Myocyte (in vitro differentiated cells): ENCODE measurements around the gene LRBA. TPM values are rescaled to one million over a fixed set of nuclear protein-coding genes. Genes with fewer than 3 reads are reported as not detected.

ENCODE experiments used
- DNase-seq: peaks from one replicate; pipeline ENCODE4 v3.0.0-alpha.2; 2012; ENCODE audit warnings: low read depth
- total RNA-seq: library from RNA; depleted of rRNA; stranded (reverse); fragments of >200 nt; gene quantifications from 2 replicates; pipeline ENCODE4 v1.2.3, GENCODE V29; 2014

Gene LRBA
- total RNA-seq, 1 donor from 2014 or later: 52.8 TPM

GRCh38 chr4:150743564-150744342, 271.3 kb downstream of the LRBA start:
- DNase-seq: no peak

- peak; percentile 6 for DNase-seq
Measured at GRCh38 chr4:150742930-150743329, 272.2 kb downstream of the LRBA start.

DNA sequence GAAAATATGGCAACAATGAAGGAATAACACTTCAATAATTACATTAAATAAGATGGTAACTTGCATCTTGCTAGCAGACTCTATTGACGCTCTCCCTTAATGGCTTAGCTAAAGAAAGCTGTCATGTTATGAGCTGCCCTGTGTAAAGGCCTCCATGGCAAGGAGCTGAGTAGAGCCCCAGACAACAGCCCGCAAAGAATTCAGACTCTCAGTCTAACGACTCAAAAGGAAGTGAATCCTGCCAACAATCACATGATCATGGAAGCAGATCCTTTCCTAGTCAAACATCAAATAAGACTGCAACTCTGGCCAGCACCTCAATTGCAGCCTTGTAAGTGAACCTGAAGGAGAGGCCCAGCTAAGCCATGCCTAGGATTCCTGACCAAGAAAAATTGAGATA, 275.5 kb downstream of the LRBA start:
- DNase-seq: no peak

- no peak for DNase-seq
Measured at GRCh38 chr4:150725957-150726523, 289.0 kb downstream of the LRBA start.

DNA sequence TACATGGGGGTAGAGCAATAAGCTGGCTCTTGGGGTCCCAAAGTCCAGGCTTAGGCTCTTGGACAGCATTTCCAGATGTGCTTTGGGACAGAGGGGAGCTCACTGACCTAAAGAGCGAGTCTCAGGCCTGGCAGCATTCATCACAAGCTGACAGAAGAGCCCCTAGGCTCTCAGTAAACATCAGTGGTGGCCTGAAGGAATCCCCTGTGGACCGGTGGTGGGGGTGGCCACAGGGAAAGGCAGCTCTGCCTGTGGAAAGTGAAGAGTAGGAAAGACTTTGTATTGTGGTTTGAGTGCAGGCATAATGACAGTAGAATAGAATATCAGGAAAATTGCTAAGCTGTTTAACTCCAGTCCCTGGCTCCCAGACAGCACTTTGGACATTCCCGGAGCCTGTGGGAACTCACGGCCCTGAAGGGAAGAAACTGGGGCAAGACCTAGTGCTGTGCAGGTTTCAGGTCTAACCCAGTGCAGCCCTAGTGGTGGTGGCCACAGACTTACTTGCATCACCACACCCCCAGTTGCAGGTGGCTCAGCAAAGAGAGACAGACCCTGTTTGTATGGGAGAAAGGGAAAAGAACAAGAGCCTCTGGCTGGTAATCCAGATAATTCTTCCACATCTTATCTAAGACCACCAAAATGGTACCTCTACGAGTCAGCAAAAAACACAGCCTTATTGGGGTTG, 291.2 kb downstream of the LRBA start:
- DNase-seq: no peak

GRCh38 chr4:150722908-150723362, 292.1 kb downstream of the LRBA start:
- peak; percentile 55 for DNase-seq

DNA sequence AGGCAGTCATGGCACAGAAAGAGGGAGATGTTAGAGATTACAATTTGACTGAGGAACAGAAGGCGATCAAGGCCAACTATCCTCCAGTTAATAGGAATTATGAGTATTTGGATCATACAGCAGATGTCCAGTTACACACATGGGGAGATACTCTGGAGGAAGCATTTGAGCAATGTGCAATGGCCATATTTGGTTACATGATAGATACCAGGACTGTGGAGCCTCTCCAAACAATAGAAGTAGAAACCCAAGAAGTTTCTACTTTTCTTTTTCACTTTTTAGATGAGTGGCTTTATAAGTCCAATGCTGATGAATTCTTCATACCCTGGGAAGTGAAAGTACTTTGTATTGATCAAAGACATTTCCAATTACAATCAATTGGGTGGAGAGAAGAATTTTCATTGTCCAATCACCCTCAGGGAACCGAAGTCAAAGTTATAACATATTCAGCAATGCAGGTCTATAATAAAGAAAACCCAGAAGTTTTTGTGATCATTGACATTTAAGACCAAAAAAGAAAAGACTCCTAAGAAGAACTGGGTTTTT, 294.0 kb downstream of the LRBA start:
- peak; percentile 23 for DNase-seq

DNA sequence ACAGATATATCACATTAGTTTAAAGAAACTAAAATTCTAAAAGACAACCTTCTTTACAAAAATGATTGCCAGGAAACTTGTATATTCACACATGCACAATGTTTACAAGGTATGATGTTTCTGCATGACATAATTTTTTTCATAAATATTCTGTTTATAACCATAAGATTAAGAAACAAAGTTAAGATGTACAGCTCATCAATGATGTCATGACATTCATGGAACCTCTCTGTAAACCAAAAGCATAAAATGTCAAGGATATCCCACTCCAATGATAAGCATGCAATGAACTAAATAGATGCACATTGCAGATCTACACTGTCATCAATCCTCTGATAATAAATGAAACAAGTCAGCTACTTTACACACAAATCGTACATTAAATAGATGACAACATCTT, 297.1 kb downstream of the LRBA start:
- DNase-seq: no peak

DNA sequence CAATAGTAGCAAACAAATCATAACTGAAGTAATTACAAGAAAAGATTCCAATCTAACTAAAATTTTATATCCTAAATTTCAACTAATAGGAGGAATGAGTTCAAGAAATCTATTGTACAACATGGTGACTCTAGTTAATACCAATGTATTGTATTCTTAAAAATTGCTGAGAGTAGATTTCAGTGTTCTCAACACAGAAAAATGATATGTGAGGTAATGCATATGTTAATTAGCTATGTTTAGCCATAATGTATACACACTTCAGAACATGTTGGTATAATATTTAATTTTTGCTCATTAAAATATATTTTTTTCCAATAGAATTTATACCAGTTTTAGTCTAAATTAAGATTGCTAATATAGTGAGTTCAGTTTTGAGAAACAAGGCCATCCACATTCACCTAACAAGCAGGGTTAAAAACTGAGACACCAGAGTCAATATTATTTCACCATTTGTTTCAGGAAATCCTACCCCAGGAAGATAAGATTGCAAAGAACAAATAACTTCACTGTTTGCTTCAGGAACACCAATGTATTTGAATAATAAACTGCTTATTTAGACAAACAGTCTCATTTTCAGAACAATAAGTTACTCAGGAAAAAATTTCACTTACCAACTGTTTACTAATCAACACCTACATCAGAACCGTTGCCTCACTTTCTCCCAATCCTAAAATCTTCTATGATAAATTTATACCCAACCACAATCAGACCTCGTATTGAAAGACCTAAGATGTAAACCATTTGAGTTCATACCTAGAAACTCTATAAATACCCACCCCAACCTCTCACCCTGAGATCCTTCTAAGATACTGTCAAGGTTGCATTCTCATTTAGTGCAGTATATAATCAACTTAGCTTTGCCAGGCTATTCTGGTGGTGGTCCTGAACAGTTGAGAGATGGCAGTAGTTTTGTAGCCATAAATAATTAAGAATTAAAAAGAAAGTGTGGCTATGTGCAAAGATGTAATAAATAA, 300.3 kb downstream of the LRBA start:
- DNase-seq: no peak

- DNase-seq: no peak
Measured at GRCh38 chr4:150713251-150713650, 301.8 kb downstream of the LRBA start.

DNA sequence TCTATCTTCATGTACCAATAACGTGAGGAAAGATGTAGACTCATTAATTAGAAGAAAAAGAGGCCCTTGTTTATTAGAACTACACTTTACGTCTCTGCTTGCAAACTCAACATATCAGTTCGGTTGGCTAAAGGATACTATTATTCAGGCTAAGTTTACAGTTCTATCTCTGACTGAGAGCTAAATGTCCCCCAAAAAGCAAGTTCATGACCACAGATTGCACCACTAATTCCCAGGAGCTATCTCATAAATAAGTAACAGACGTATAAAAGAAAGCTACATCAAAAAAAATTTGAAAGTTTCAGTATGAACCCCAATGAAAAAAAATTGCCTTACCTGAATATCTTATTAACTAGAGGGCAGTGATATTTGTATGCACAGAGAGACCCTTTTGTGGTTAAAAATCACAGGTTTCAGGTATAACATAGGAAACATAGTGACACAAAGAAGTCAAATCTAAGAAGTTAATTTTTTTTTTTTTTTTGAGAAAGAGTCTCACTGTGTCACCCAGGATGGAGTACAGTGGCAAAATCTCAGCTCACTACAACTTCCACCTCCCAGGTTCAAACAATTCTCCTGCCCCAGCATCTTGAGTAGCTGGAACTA, 304.2 kb downstream of the LRBA start:
- no peak for DNase-seq

DNA sequence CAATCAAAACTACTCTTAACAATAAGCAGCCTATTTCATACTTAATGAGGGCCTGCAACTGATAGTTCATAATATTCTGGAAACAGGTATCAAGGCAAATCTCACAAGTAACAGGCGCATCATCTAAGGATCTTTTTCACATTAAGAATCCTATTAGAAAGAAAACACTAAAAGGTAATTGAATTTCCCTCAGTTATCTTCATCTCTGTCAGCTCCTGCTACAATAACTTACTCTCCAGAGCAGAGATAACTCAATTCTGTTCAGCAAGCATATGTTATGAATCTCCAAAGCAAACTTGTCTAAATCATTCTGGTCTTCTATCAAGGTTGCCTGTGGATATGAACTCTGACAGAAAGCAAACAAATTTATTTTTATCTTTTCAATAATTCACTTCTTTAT, 307.1 kb downstream of the LRBA start:
- no peak for DNase-seq

DNA sequence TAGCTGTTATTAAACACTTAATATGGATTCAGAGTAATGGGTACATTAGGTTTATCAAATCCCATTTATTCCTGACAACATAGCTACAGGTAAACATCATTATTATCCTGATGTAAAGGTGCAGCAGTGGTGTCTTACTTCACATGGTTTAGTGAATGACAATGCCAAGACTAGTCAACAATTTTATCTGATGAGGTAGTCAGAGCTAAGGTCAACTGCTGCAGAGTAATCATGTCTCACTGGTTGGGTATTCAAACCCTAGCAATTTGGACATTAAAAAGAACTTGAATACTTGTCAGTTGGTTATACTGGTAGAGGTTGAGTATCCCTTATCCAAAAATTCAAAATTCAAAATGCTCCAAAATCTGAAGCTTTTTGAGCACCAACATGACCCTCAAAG, 315.5 kb downstream of the LRBA start:
- DNase-seq: no peak

- no peak for DNase-seq
Measured at GRCh38 chr4:150695162-150695561, 319.9 kb downstream of the LRBA start.

- DNase-seq: no peak
Measured at GRCh38 chr4:150694438-150694837, 320.6 kb downstream of the LRBA start.

- no peak for DNase-seq
Measured at GRCh38 chr4:150683775-150684350, 331.2 kb downstream of the LRBA start.

- no peak for DNase-seq
Measured at GRCh38 chr4:150682126-150682525, 333.0 kb downstream of the LRBA start.

DNA sequence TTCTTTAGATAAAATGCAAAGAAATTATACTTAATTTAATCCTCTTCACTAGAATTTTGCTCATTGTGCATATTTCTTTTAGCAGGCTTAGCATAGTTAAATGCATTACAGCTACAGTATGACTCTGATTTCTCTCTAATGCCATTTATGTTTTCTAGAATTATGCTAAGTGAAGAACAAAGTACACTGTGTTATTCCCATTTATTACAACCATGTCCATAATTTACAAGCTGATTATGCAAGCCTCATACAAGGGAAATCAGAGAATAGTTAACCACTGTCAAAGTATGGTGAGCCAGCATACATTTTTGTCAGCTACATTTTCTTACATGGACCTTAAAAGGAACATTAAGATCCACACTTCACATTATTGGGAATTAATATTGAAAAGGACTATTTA, 334.0 kb downstream of the LRBA start:
- no peak for DNase-seq

GRCh38 chr4:150680651-150681050, 334.4 kb downstream of the LRBA start:
- no peak for DNase-seq

- no peak for DNase-seq
Measured at GRCh38 chr4:150679765-150680343, 335.2 kb downstream of the LRBA start.
